HG03108 (cell line): ENCODE data around the gene PHOSPHO2.
A peak's percentile ranks its signal among the peaks of the same experiment; 100 is the strongest.

Source experiments
- ATAC-seq: cut with Tn5 transposase; IDR thresholded peaks from one replicate; pipeline ENCODE4 v1.9.1; 2021; ENCODE audit warnings: moderate library complexity; ENCODE audit not compliant: unreplicated experiment

PHOSPHO2 gene

GRCh38 chr2:169694113-169694893 lies at the start of gene PHOSPHO2, which contains the start of gene CFAP210:
PHOSPHO2 (plus strand) TSS chr2:169694469; CDS start chr2:169700972, 6,503 bp downstream.
CFAP210 (minus strand) TSS chr2:169694405; CDS start chr2:169694327, 78 bp downstream.
- peak; percentile 99 for ATAC-seq

- ATAC-seq = no peak
Measured at GRCh38 chr2:169647496-169647895, 46.8 kb upstream of the PHOSPHO2 start.

- ATAC-seq = no peak
Measured at GRCh38 chr2:169649278-169649677, 45.0 kb upstream of the PHOSPHO2 start.

GRCh38 chr2:169653636-169654035 lies 40.6 kb upstream of the PHOSPHO2 start:
- no peak for ATAC-seq

- ATAC-seq = no peak
Measured at GRCh38 chr2:169656164-169656563, 38.1 kb upstream of the PHOSPHO2 start.

GRCh38 chr2:169658877-169659276 lies 35.4 kb upstream of the PHOSPHO2 start:
- no peak for ATAC-seq

- ATAC-seq = no peak
Measured at GRCh38 chr2:169659320-169659719, 34.9 kb upstream of the PHOSPHO2 start.

- no peak for ATAC-seq
Measured at GRCh38 chr2:169661265-169661664, 33.0 kb upstream of the PHOSPHO2 start.

- no peak for ATAC-seq
Measured at GRCh38 chr2:169662744-169663143, 31.5 kb upstream of the PHOSPHO2 start.

- ATAC-seq = no peak
Measured at GRCh38 chr2:169663247-169663646, 31.0 kb upstream of the PHOSPHO2 start.

GRCh38 chr2:169664600-169664977 lies 29.7 kb upstream of the PHOSPHO2 start:
- ATAC-seq = no peak

GRCh38 chr2:169664978-169665930 lies 29.0 kb upstream of the PHOSPHO2 start:
- ATAC-seq = no peak

- ATAC-seq = no peak
Measured at GRCh38 chr2:169667583-169667982, 26.7 kb upstream of the PHOSPHO2 start.

- no peak for ATAC-seq
Measured at GRCh38 chr2:169670215-169670651, 24.0 kb upstream of the PHOSPHO2 start.

GRCh38 chr2:169670937-169671336 lies 23.3 kb upstream of the PHOSPHO2 start:
- no peak for ATAC-seq

- no peak for ATAC-seq
Measured at GRCh38 chr2:169672406-169672805, 21.9 kb upstream of the PHOSPHO2 start.

- no peak for ATAC-seq
Measured at GRCh38 chr2:169673106-169673505, 21.2 kb upstream of the PHOSPHO2 start.

GRCh38 chr2:169673921-169674320 lies 20.3 kb upstream of the PHOSPHO2 start:
- ATAC-seq = no peak

GRCh38 chr2:169676357-169676756 lies 17.9 kb upstream of the PHOSPHO2 start:
- ATAC-seq = no peak

- no peak for ATAC-seq
Measured at GRCh38 chr2:169676850-169677249, 17.4 kb upstream of the PHOSPHO2 start.

- ATAC-seq = no peak
Measured at GRCh38 chr2:169683054-169683424, 11.2 kb upstream of the PHOSPHO2 start.
